A549 (cell line): ENCODE data around the gene DGUOK.

ENCODE experiments used
- CEBPB ChIP-seq, 2 experiments: fragments of >200 bp in 1 of 2; sonication (Bioruptor Twin) in 1 of 2; formaldehyde crosslinking in 1 of 2; IDR thresholded peaks; 2 replicates each; pipeline ENCODE4 v1.6.1; 2012 to 2016
- TF ChIP-seq, protein P1 (sequence below): fragments of >200 bp; sonication (Bioruptor Twin); formaldehyde crosslinking; IDR thresholded peaks from 3 replicates; pipeline ENCODE4 v1.5.1; 2016

DNA sequence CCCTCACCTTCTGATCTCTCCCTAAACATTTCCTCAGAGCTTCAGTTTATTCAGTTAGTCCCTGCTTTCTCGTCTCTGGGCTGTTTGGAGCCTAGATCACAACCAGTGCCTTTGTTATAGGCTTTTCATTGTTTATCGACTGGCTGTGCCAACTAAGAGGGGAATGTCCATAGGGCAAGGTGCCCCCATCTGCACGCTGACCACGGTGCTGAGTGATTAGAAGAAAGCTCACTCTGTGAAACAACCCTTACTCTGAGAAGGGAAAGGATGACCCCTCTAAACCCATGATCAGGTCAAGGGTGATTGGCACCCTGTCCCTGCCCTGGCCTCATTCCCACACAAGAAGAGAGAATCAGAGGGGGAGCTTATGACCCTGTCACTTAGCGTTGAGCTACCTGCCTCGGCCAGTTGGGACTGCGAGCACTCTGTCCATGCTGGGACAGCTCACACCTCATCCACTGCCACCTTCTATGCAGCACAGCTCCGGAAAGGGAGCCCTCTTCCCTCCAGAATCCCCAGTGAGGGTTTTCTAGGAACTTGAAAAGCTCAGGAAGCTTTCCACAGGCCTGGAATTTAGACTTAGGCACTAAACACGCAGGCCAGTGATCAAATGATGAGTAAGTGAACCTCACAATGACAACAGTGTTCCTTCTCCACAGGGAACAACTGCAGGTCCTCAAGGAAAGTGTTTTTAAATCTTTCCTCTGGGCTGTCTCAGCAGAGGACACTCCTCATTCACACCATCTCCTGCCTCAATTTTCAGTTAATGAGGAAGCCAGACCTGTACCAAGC lies 36.2 kb upstream of the DGUOK start:
- no peak for TF ChIP-seq CEBPB (IDR thresholded peaks at IDR 0.05)
- TF ChIP-seq, protein P1, sequence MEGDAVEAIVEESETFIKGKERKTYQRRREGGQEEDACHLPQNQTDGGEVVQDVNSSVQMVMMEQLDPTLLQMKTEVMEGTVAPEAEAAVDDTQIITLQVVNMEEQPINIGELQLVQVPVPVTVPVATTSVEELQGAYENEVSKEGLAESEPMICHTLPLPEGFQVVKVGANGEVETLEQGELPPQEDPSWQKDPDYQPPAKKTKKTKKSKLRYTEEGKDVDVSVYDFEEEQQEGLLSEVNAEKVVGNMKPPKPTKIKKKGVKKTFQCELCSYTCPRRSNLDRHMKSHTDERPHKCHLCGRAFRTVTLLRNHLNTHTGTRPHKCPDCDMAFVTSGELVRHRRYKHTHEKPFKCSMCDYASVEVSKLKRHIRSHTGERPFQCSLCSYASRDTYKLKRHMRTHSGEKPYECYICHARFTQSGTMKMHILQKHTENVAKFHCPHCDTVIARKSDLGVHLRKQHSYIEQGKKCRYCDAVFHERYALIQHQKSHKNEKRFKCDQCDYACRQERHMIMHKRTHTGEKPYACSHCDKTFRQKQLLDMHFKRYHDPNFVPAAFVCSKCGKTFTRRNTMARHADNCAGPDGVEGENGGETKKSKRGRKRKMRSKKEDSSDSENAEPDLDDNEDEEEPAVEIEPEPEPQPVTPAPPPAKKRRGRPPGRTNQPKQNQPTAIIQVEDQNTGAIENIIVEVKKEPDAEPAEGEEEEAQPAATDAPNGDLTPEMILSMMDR = no peak
